Nephron progenitor cell (in vitro differentiated cells): ENCODE results near the gene NPAS3.

Source experiments
- DNase-seq: peaks from one replicate; pipeline ENCODE4 v3.0.0; 2021
- H3K27ac Mint-ChIP-seq: 2 replicates; pipeline ENCODE4 v1.8.0; 2021; ENCODE audit warnings: mild to moderate bottlenecking, moderate library complexity, mixed read lengths
- H3K27me3 Mint-ChIP-seq: 2 replicates; pipeline ENCODE4 v1.8.0; 2021; ENCODE audit warnings: mild to moderate bottlenecking, low read depth, mixed read lengths; ENCODE audit not compliant: poor library complexity
- H3K36me3 Mint-ChIP-seq: 2 replicates; pipeline ENCODE4 v1.8.0; 2021; ENCODE audit warnings: low read depth, mixed read lengths
- H3K4me1 Mint-ChIP-seq: 2 replicates; pipeline ENCODE4 v1.8.0; 2021; ENCODE audit warnings: mixed read lengths
- H3K4me3 Mint-ChIP-seq: 2 replicates; pipeline ENCODE4 v1.8.0; 2021; ENCODE audit warnings: mild to moderate bottlenecking, moderate library complexity, mixed read lengths
- H3K9me3 Mint-ChIP-seq: 2 replicates; pipeline ENCODE4 v1.8.0; 2021; ENCODE audit warnings: mild to moderate bottlenecking, moderate library complexity, mixed read lengths
- CTCF ChIP-seq: fragments of 200-600 bp; sonication (generic); IDR thresholded peaks from 2 replicates; pipeline ENCODE4 v1.5.0; 2021; ENCODE audit warnings: antibody characterized with exemption

Gene NPAS3

GRCh38 chr14:33646692-33647260 is 708.1 kb downstream of the NPAS3 start:
- no peak for DNase-seq
- no peak for TF ChIP-seq CTCF
- H3K4me1 Mint-ChIP-seq: peaks cover 47% of the 10 kb centered on the region
- no peaks in the 10 kb centered on the region for H3K27me3 Mint-ChIP-seq
- H3K9me3 Mint-ChIP-seq: no peaks in the 10 kb centered on the region
- H3K27ac Mint-ChIP-seq: no peak overlapping the region
- no peaks in the 10 kb centered on the region for H3K36me3 Mint-ChIP-seq
- H3K4me3 Mint-ChIP-seq: no peak overlapping the region

GRCh38 chr14:33647385-33647786 is 708.7 kb downstream of the NPAS3 start:
- Mint-ChIP-seq H3K27ac (no peak overlapping the region), H3K4me1 (peaks cover 41% of the 10 kb centered on the region), H3K36me3 (no peaks in the 10 kb centered on the region), H3K27me3 (peaks cover 3% of the 10 kb centered on the region), H3K4me3 (no peak overlapping the region), H3K9me3 (no peaks in the 10 kb centered on the region)
- DNase-seq: no peak
- TF ChIP-seq CTCF: no peak

GRCh38 chr14:33650430-33650829 is 711.8 kb downstream of the NPAS3 start:
- H3K4me3 Mint-ChIP-seq: no peak overlapping the region
- peaks cover 23% of the 10 kb centered on the region for H3K4me1 Mint-ChIP-seq
- H3K9me3 Mint-ChIP-seq: no peaks in the 10 kb centered on the region
- H3K36me3 Mint-ChIP-seq: no peaks in the 10 kb centered on the region
- TF ChIP-seq CTCF: no peak
- no peak for DNase-seq
- no peak overlapping the region for H3K27ac Mint-ChIP-seq
- H3K27me3 Mint-ChIP-seq: peaks cover 6% of the 10 kb centered on the region

GRCh38 chr14:33652566-33653307 is 714.1 kb downstream of the NPAS3 start:
- no peak overlapping the region for H3K4me3 Mint-ChIP-seq
- no peak for DNase-seq
- H3K27ac Mint-ChIP-seq: no peak overlapping the region
- H3K27me3 Mint-ChIP-seq: peaks cover 6% of the 10 kb centered on the region
- H3K36me3 Mint-ChIP-seq: no peaks in the 10 kb centered on the region
- TF ChIP-seq CTCF: no peak
- H3K9me3 Mint-ChIP-seq: no peaks in the 10 kb centered on the region
- H3K4me1 Mint-ChIP-seq: peaks cover 11% of the 10 kb centered on the region

GRCh38 chr14:33653308-33653695 is 714.6 kb downstream of the NPAS3 start:
- no peaks in the 10 kb centered on the region for H3K9me3 Mint-ChIP-seq
- DNase-seq: no peak
- no peak for TF ChIP-seq CTCF
- no peak overlapping the region for H3K4me3 Mint-ChIP-seq
- no peaks in the 10 kb centered on the region for H3K36me3 Mint-ChIP-seq
- peaks cover 11% of the 10 kb centered on the region for H3K4me1 Mint-ChIP-seq
- H3K27ac Mint-ChIP-seq: no peak overlapping the region
- peaks cover 6% of the 10 kb centered on the region for H3K27me3 Mint-ChIP-seq

- Mint-ChIP-seq H3K27ac (no peak overlapping the region), H3K4me1 (peaks cover 4% of the 10 kb centered on the region), H3K27me3 (peaks cover 6% of the 10 kb centered on the region), H3K36me3 (no peaks in the 10 kb centered on the region), H3K4me3 (no peak overlapping the region), H3K9me3 (no peaks in the 10 kb centered on the region)
- no peak for TF ChIP-seq CTCF
- no peak for DNase-seq
Observed at GRCh38 chr14:33655421-33655820, 716.7 kb downstream of the NPAS3 start.
